H1 (cell line): ENCODE data around the gene UGGT2. TPM values are rescaled to one million over a fixed set of nuclear protein-coding genes. Genes with fewer than 3 reads are reported as not detected.

Source experiments
- CTCF ChIA-PET: fragments of 300-600 bp; sonication (Branson Sonifier 250); formaldehyde crosslinking; loops from one replicate; lab custom pipeline; 2021; ENCODE audit not compliant: partially characterized antibody; lab: Charles Lee
- POLR2A ChIA-PET: fragments of 300-600 bp; sonication (Branson Sonifier 250); formaldehyde crosslinking; loops from one replicate; lab custom pipeline; 2021; ENCODE audit warnings: inconsistent platforms; ENCODE audit not compliant: partially characterized antibody; lab: Charles Lee
- DNase-seq, 2 experiments: peaks; one replicate each; pipeline versions ENCODE4 v3.0.0 to v3.0.0-alpha.2; 2010 to 2022; ENCODE audit warnings: low spot score in 2 of 2, low read depth in 1 of 2, mixed read lengths in 1 of 2
- FAIRE-seq: peaks from 2 replicates; lab custom pipeline; 2011; peaks lifted over from hg19 to GRCh38; lab: Jason Lieb, UNC
- H2AFZ ChIP-seq: 2 replicates; pipeline ENCODE4 v1.8.1; 2012; ENCODE audit warnings: low read length, inconsistent platforms
- H2AK5ac ChIP-seq: 2 replicates; pipeline ENCODE4 v1.6.1; 2013; ENCODE audit warnings: low read depth, low read length
- H2BK120ac ChIP-seq: replicated peaks from 2 replicates; pipeline ENCODE3; 2013; ENCODE audit warnings: low read depth, low read length, inconsistent platforms
- H2BK12ac ChIP-seq: 2 replicates; pipeline ENCODE4 v1.6.1; 2013; ENCODE audit warnings: low read depth, low read length
- H2BK15ac ChIP-seq: 2 replicates; pipeline ENCODE4 v1.6.1; 2013; ENCODE audit warnings: low read length
- H2BK20ac ChIP-seq: 2 replicates; pipeline ENCODE4 v1.6.1; 2013; ENCODE audit warnings: low read length
- H2BK5ac ChIP-seq: 2 replicates; pipeline ENCODE4 v1.6.1; 2013; ENCODE audit warnings: low read depth, low read length
- H3K14ac ChIP-seq: 2 replicates; pipeline ENCODE4 v1.6.1; 2013; ENCODE audit warnings: inconsistent platforms; ENCODE audit not compliant: insufficient read length
- H3K18ac ChIP-seq: 2 replicates; pipeline ENCODE4 v1.6.1; 2013; ENCODE audit warnings: low read length; ENCODE audit errors: extremely low read depth
- H3K23ac ChIP-seq: 2 replicates; pipeline ENCODE4 v1.6.1; 2013; ENCODE audit warnings: inconsistent platforms; ENCODE audit not compliant: insufficient read length
- H3K23me2 ChIP-seq: 2 replicates; pipeline ENCODE4 v1.6.1; 2013; ENCODE audit warnings: low read depth, low read length
- H3K27ac ChIP-seq: 2 replicates; pipeline ENCODE4 v1.6.1; 2011; ENCODE audit warnings: low read depth, low read length, inconsistent platforms
- H3K27me3 ChIP-seq, 4 experiments: replicated peaks in 1 of 4; 1 replicate in 1 of 4; 2 replicates in 3 of 4; pipeline versions ENCODE4 v1.6.1 to v1.8.1; 2011 to 2013; ENCODE audit warnings: low read length in 3 of 4, mild to moderate bottlenecking in 3 of 4, inconsistent platforms in 2 of 4, mixed read lengths in 2 of 4, moderate library complexity in 1 of 4; ENCODE audit not compliant: control insufficient read depth in 3 of 4, insufficient read depth in 3 of 4; ENCODE audit errors: extremely low read depth in 1 of 4
- H3K36me3 ChIP-seq, 4 experiments: 2 replicates each; pipeline versions ENCODE4 v1.6.1 to v1.8.1; 2011 to 2013; ENCODE audit warnings: mild to moderate bottlenecking in 4 of 4, low read length in 3 of 4, moderate library complexity in 2 of 4, control low read depth in 1 of 4, inconsistent platforms in 1 of 4; ENCODE audit not compliant: insufficient read depth in 4 of 4, control insufficient read depth in 2 of 4
- H3K4ac ChIP-seq: replicated peaks from 2 replicates; pipeline ENCODE3; 2013; ENCODE audit warnings: low read length, low read depth, mixed read lengths, inconsistent platforms; ENCODE audit not compliant: insufficient read length
- H3K4me1 ChIP-seq, 4 experiments: replicated peaks in 1 of 4; 1 replicate in 1 of 4; 2 replicates in 3 of 4; pipeline versions ENCODE4 v1.6.1 to v1.8.1; 2011 to 2013; ENCODE audit warnings: low read length in 3 of 4, inconsistent platforms in 2 of 4, mixed read lengths in 1 of 4; ENCODE audit not compliant: insufficient read depth in 4 of 4, control insufficient read depth in 3 of 4
- H3K4me2 ChIP-seq, 2 experiments: 2 replicates each; pipeline versions ENCODE4 v1.6.1 to v1.8.1; 2011 to 2013; ENCODE audit warnings: low read depth in 2 of 2, low read length in 2 of 2, control low read depth in 1 of 2, inconsistent platforms in 1 of 2, mild to moderate bottlenecking in 1 of 2; ENCODE audit not compliant: insufficient read depth in 1 of 2
- H3K4me3 ChIP-seq, 4 experiments: fragments of 200-600, 300-600 bp in 1 of 4; sonication (generic), shearing (Covaris generic), sonication (Bioruptor Twin) in 1 of 4; 2 replicates each; pipeline versions ENCODE4 v1.5.1 to v1.8.1; 2011 to 2016; ENCODE audit warnings: low read length in 4 of 4, low read depth in 3 of 4, control low read depth in 2 of 4, inconsistent platforms in 2 of 4, mild to moderate bottlenecking in 2 of 4, mixed read lengths in 1 of 4, moderate library complexity in 1 of 4; ENCODE audit not compliant: insufficient read depth in 2 of 4; ENCODE audit errors: extremely low read depth in 1 of 4
- H3K56ac ChIP-seq: replicated peaks from 2 replicates; pipeline ENCODE3; 2013; ENCODE audit warnings: low read depth, mild to moderate bottlenecking, mixed read lengths, low read length, inconsistent platforms; ENCODE audit not compliant: insufficient read length
- H3K79me1 ChIP-seq: 2 replicates; pipeline ENCODE4 v1.6.1; 2013; ENCODE audit warnings: low read depth, low read length, control low read depth
- H3K79me2 ChIP-seq, 2 experiments: 2 replicates each; pipeline versions ENCODE4 v1.6.1 to v1.8.1; 2012 to 2013; ENCODE audit warnings: low read length in 2 of 2, mild to moderate bottlenecking in 2 of 2, inconsistent platforms in 1 of 2; ENCODE audit not compliant: insufficient read depth in 2 of 2, control insufficient read depth in 1 of 2
- H3K9ac ChIP-seq, 4 experiments: replicated peaks in 1 of 4; 1 replicate in 1 of 4; 2 replicates in 3 of 4; pipeline versions ENCODE4 v1.6.1 to v1.8.1; 2011 to 2013; ENCODE audit warnings: low read depth in 3 of 4, low read length in 3 of 4, control low read depth in 2 of 4, mild to moderate bottlenecking in 2 of 4, moderate library complexity in 2 of 4, inconsistent platforms in 1 of 4; ENCODE audit errors: extremely low read depth in 1 of 4
- H3K9me3 ChIP-seq, 2 experiments: 2 replicates each; pipeline versions ENCODE4 v1.6.1 to v1.8.1; 2012 to 2013; ENCODE audit warnings: mild to moderate bottlenecking in 2 of 2, moderate library complexity in 2 of 2, control low read depth in 1 of 2, inconsistent platforms in 1 of 2, low read depth in 1 of 2, low read length in 1 of 2, mixed read lengths in 1 of 2; ENCODE audit not compliant: insufficient read depth in 2 of 2
- H4K20me1 ChIP-seq, 2 experiments: replicated peaks in 1 of 2; 2 replicates each; pipeline versions ENCODE3 to v1.8.1; 2011 to 2013; ENCODE audit warnings: inconsistent platforms in 2 of 2, low read length in 2 of 2, mild to moderate bottlenecking in 1 of 2; ENCODE audit not compliant: insufficient read depth in 2 of 2, control insufficient read depth in 1 of 2
- H4K5ac ChIP-seq: 2 replicates; pipeline ENCODE4 v1.6.1; 2013; ENCODE audit warnings: low read length, low read depth, mixed read lengths, inconsistent platforms; ENCODE audit not compliant: insufficient read length
- H4K8ac ChIP-seq: 2 replicates; pipeline ENCODE4 v1.8.0; 2013; ENCODE audit warnings: mild to moderate bottlenecking, moderate library complexity, low read length, inconsistent platforms; ENCODE audit not compliant: insufficient read depth; ENCODE audit errors: extremely low read depth
- H4K91ac ChIP-seq: replicated peaks from 2 replicates; pipeline ENCODE3; 2013; ENCODE audit warnings: low read length, mixed read lengths, inconsistent platforms; ENCODE audit not compliant: insufficient read length
- BCL11A ChIP-seq, 2 experiments: IDR thresholded peaks; one replicate each; pipeline ENCODE4 v1.6.1; 2011; ENCODE audit warnings: low read depth in 2 of 2, low read length in 2 of 2, mild to moderate bottlenecking in 2 of 2
- CHD2 ChIP-seq: IDR thresholded peaks from 2 replicates; pipeline ENCODE4 v1.6.1; 2012; ENCODE audit warnings: low read length, improper control_type of control experiment
- CTBP2 ChIP-seq: IDR thresholded peaks from 2 replicates; pipeline ENCODE4 v1.7.0; 2011; ENCODE audit warnings: borderline replicate concordance, mild to moderate bottlenecking, moderate library complexity, mixed read lengths, low read length; ENCODE audit not compliant: insufficient read depth, insufficient read length
- EGR1 ChIP-seq: IDR thresholded peaks from 2 replicates; pipeline ENCODE4 v1.6.1; 2011; ENCODE audit warnings: low read depth, low read length, borderline replicate concordance
- HDAC6 ChIP-seq: IDR thresholded peaks from one replicate; pipeline ENCODE4 v1.7.1; 2012; ENCODE audit warnings: low read depth, mild to moderate bottlenecking, inconsistent platforms, low read length, moderate library complexity
- JUND ChIP-seq: IDR thresholded peaks from 2 replicates; pipeline ENCODE4 v1.6.1; 2011; ENCODE audit warnings: mild to moderate bottlenecking, improper control_type of control experiment, low read length
- MAFK ChIP-seq: IDR thresholded peaks from 2 replicates; pipeline ENCODE4 v1.6.1; 2012; ENCODE audit warnings: low read depth, mild to moderate bottlenecking, improper control_type of control experiment, low read length
- MAX ChIP-seq: IDR thresholded peaks from 2 replicates; pipeline ENCODE4 v1.6.1; 2012; ENCODE audit warnings: inconsistent platforms
- POLR2AphosphoS5 ChIP-seq: IDR thresholded peaks from 2 replicates; pipeline ENCODE4 v1.6.1; 2011; ENCODE audit warnings: low read depth, low read length
- POU5F1 ChIP-seq: IDR thresholded peaks from 2 replicates; pipeline ENCODE4 v1.6.1; 2011; ENCODE audit warnings: low read depth, mild to moderate bottlenecking, low read length, moderate library complexity
- SP2 ChIP-seq: IDR thresholded peaks from 2 replicates; pipeline ENCODE4 v1.6.1; 2012; ENCODE audit warnings: mild to moderate bottlenecking, low read length, inconsistent platforms
- TEAD4 ChIP-seq: IDR thresholded peaks from 2 replicates; pipeline ENCODE4 v1.6.1; 2012; ENCODE audit warnings: low read depth, low read length, inconsistent platforms, mixed read lengths
- YY1 ChIP-seq: IDR thresholded peaks from 2 replicates; pipeline ENCODE4 v1.6.1; 2011; ENCODE audit warnings: low read depth, mild to moderate bottlenecking, low read length
- WGBS, 2 experiments: shearing (Covaris generic) in 1 of 2; methylation state at CpG; one replicate each; pipeline versions ENCODE4 v1.1.6 to v1.1.7; 2013 to 2015; ENCODE audit warnings: low lambda C conversion rate in 2 of 2, mixed read lengths in 2 of 2, inconsistent platforms in 1 of 2, low coverage in 1 of 2, missing lambda C conversion rate in 1 of 2; ENCODE audit not compliant: insufficient replicate concordance in 2 of 2, insufficient coverage in 1 of 2, insufficient read length in 1 of 2; ENCODE audit errors: extremely low coverage in 1 of 2, missing lambda C conversion rate in 1 of 2; 5-methylcytosine and 5-hydroxymethylcytosine counted together
- polyA plus RNA-seq, 7 experiments: library from polyadenylated mRNA; depleted of rRNA in 3 of 7; stranded (reverse) in 5 of 7; unstranded in 2 of 7; fragments of >200 nt in 5 of 7; fragments of 200-250 nt in 2 of 7; gene quantifications; 1 replicate in 5 of 7; 2 replicates in 1 of 7; 4 replicates in 1 of 7; pipeline versions ENCODE4 v1.2.1 to v1.2.3, GENCODE V29; 2011 to 2013; ENCODE audit warnings: missing spikeins in 2 of 7, mixed read lengths in 2 of 7
- total RNA-seq: library from RNA; stranded (reverse); fragmentation: NEBNext Ultra II Directional; extraction: Animal tissue kit (Norgen Biotek cat#: 25700); gene quantifications from 2 replicates; pipeline ENCODE4 v1.2.1, GENCODE V29; 2021
- TF ChIP-seq, protein P1 (sequence below): IDR thresholded peaks from 2 replicates; pipeline ENCODE4 v1.6.1; 2011; ENCODE audit warnings: low read length, improper control_type of control experiment

The UGGT2 gene
- total and polyA plus RNA-seq, 2 of the 8 experiments (the other 6 are each of a cell fraction or from before 2014, with no cell fraction given), result 5.9 to 25.1 TPM

DNA sequence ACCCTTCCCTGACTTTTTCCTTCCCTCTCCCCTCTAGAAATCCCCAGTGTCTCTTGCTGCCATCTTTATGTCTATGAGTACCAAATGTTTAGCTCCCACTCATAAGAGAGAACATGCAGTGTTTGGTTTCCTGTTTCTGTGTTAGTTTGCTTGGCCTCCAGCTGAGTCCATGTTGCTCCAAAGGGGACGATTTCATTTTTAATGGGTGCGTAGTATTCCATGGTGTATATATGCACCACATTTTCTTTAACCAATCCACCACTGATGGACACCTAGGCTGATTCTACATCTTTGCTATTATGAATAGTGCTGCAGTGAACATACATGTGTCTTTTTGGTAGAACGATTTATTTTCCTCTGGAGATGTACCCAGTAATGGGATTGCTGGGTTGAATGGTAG is 123.8 kb downstream of the UGGT2 start:
- H3K9ac ChIP-seq, result no peak overlapping the region
- H4K20me1 ChIP-seq, result no peaks in the 10 kb centered on the region
- no peaks in the 10 kb centered on the region for H3K79me2 ChIP-seq
- H3K36me3 ChIP-seq, result peaks cover 0 to 40% (median 10%) of the 10 kb centered on the region in 4 experiments; a peak in 5 of 8 replicates
- H3K23me2 ChIP-seq, result no peaks in the 10 kb centered on the region; the same call in 1 of the 2 replicates
- no peak overlapping the region for H3K4me2 ChIP-seq
- H2BK12ac ChIP-seq, result no peak overlapping the region
- no peak for DNase-seq
- H3K27ac ChIP-seq, result no peak overlapping the region
- H2BK5ac ChIP-seq, result no peak overlapping the region
- H3K79me1 ChIP-seq, result no peaks in the 10 kb centered on the region
- H3K18ac ChIP-seq, result no peak overlapping the region
- H3K4me3 ChIP-seq, result no peak overlapping the region
- TF ChIP-seq CTBP2, result no peak
- TF ChIP-seq BCL11A (IDR thresholded peaks at IDR 0.05; ENCODE audit: low read depth in 2 of 2, low read length in 2 of 2), result no peak
- TF ChIP-seq YY1, result no peak
- no peak for TF ChIP-seq JUND
- TF ChIP-seq, protein P1, sequence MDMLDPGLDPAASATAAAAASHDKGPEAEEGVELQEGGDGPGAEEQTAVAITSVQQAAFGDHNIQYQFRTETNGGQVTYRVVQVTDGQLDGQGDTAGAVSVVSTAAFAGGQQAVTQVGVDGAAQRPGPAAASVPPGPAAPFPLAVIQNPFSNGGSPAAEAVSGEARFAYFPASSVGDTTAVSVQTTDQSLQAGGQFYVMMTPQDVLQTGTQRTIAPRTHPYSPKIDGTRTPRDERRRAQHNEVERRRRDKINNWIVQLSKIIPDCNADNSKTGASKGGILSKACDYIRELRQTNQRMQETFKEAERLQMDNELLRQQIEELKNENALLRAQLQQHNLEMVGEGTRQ, result no peak
- TF ChIP-seq MAX, result no peak
- no peak for TF ChIP-seq MAFK
- no peak for TF ChIP-seq EGR1
- TF ChIP-seq POU5F1, result no peak
- TF ChIP-seq CHD2, result no peak
- TF ChIP-seq TEAD4, result no peak
- no peak for TF ChIP-seq SP2
- TF ChIP-seq POLR2AphosphoS5, result no peak
- TF ChIP-seq HDAC6, result no peak
- TF ChIP-seq, all 59 proteins: peak for 0
- Histone ChIP-seq H2BK15ac (no peak overlapping the region), H3K56ac (no peak overlapping the region), H4K8ac (no peak overlapping the region), H3K4ac (no peak overlapping the region), H3K23ac (no peak overlapping the region), H4K91ac (no peak overlapping the region), H2AK5ac (no peak overlapping the region), H2AFZ (no peak overlapping the region), H2BK120ac (no peak overlapping the region), H4K5ac (no peak overlapping the region), H3K4me1 (no peaks in the 10 kb centered on the region), H3K14ac (no peak overlapping the region), H2BK20ac (no peak overlapping the region), H3K27me3 (no peaks in the 10 kb centered on the region), H3K9me3 (peaks cover 26 to 38% of the 10 kb centered on the region in 2 experiments)
- FAIRE-seq, result no peak
- ChIA-PET POLR2A (no interaction called here), CTCF (no interaction called here)
- 85% methylated on average over 3 of the region's 3 CpGs; no CpG with 5 or more reads in 1 of the 2 experiments for WGBS, 2 experiments
